PC-9 (cell line): Measurements from ENCODE around the gene ADSS1. TPM values are rescaled to one million over a fixed set of nuclear protein-coding genes. Genes with fewer than 3 reads are reported as not detected.

Experiments
- BruUV-seq: library from RNA; stranded (reverse); fragments of 400-500 nt; replicated peaks from 2 replicates; lab custom pipeline; 2021; lab: Mats Ljungman, UMichigan
- CTCF ChIA-PET: fragments of 300-600 bp; sonication (Branson Sonifier 250); formaldehyde crosslinking; loops from one replicate; lab custom pipeline; 2022; ENCODE audit warnings: antibody characterized with exemption; lab: Charles Lee
- POLR2A ChIA-PET: fragments of 300-600 bp; sonication (Branson Sonifier 250); formaldehyde crosslinking; loops from one replicate; lab custom pipeline; 2022; ENCODE audit warnings: antibody characterized with exemption; ENCODE audit not compliant: unreplicated experiment; lab: Charles Lee
- DNase-seq, 2 experiments: peaks; one replicate each; pipeline versions ENCODE4 v3.0.0 to v3.0.0-alpha.2; 2015 to 2022; ENCODE audit warnings: mixed read lengths in 1 of 2
- H2AFZ ChIP-seq: fragments of 200-600 bp; sonication (generic); 2 replicates; pipeline ENCODE4 v1.8.1; 2017; ENCODE audit warnings: antibody characterized with exemption
- H3F3A ChIP-seq: fragments of 200-600 bp; sonication (generic); 2 replicates; pipeline ENCODE4 v1.8.1; 2017; ENCODE audit warnings: antibody characterized with exemption, mild to moderate bottlenecking, low read depth; ENCODE audit not compliant: insufficient read depth
- H3K27ac ChIP-seq: fragments of 200-600 bp; sonication (generic); 2 replicates; pipeline ENCODE4 v1.6.1; 2016; ENCODE audit warnings: mixed run types
- H3K27me3 ChIP-seq: fragments of 200-600 bp; sonication (generic); 2 replicates; pipeline ENCODE4 v1.6.1; 2016; ENCODE audit warnings: low read depth, mixed run types; ENCODE audit not compliant: insufficient read depth
- H3K36me3 ChIP-seq: fragments of 200-600 bp; sonication (generic); 2 replicates; pipeline ENCODE4 v1.6.1; 2016; ENCODE audit warnings: low read depth, mixed run types
- H3K4me1 ChIP-seq: fragments of 200-600 bp; sonication (generic); replicated peaks from 2 replicates; pipeline ENCODE4 v1.6.1; 2016; ENCODE audit warnings: mixed run types; ENCODE audit not compliant: insufficient read depth
- H3K4me2 ChIP-seq: fragments of 200-600 bp; sonication (generic); 2 replicates; pipeline ENCODE4 v1.6.1; 2017; ENCODE audit warnings: mixed run types
- H3K4me3 ChIP-seq: fragments of 200-600 bp; sonication (generic); 2 replicates; pipeline ENCODE4 v1.6.1; 2016; ENCODE audit warnings: mixed run types
- H3K79me2 ChIP-seq: fragments of 200-600 bp; sonication (generic); 2 replicates; pipeline ENCODE4 v1.6.1; 2017; ENCODE audit warnings: low read depth, mixed run types
- H3K9me2 ChIP-seq: fragments of 200-600 bp; sonication (generic); 2 replicates; pipeline ENCODE4 v1.8.1; 2017; ENCODE audit warnings: mild to moderate bottlenecking; ENCODE audit not compliant: insufficient read depth
- H3K9me3 ChIP-seq: fragments of 200-600 bp; sonication (generic); 2 replicates; pipeline ENCODE4 v1.8.1; 2016; ENCODE audit warnings: low read depth; ENCODE audit not compliant: insufficient read depth
- H4K20me1 ChIP-seq: fragments of 200-600 bp; sonication (generic); 2 replicates; pipeline ENCODE4 v1.8.1; 2017; ENCODE audit not compliant: insufficient read depth
- EZH2 ChIP-seq: fragments of 200-600 bp; sonication (generic); IDR thresholded peaks from 2 replicates; pipeline ENCODE4 v1.8.0; 2017; ENCODE audit warnings: antibody characterized with exemption, low read depth
- intact Hi-C: fragments of 100-400 bp; cut with micrococcal nuclease; formaldehyde crosslinking; loops from one replicate; pipeline ENCODE4 v1.10.0; 2022; ENCODE audit not compliant: unreplicated experiment
- total RNA-seq: library from RNA; stranded (reverse); gene quantifications from 2 replicates; pipeline ENCODE4 v1.2.3, GENCODE V29; 2021
- TF ChIP-seq, protein P1 (sequence below): fragments of 200-600 bp; sonication (generic); conservative IDR thresholded peaks from 2 replicates; pipeline ENCODE4 v1.6.1; 2017; ENCODE audit warnings: mixed run types, antibody characterized with exemption, mild to moderate bottlenecking, moderate library complexity

The ADSS1 gene
- total RNA-seq, 1 experiment from 2014 or later: 5.8 TPM

- CTCF ChIA-PET: interaction anchor here (0.6 kb wide), 1 partner anchor 37 kb away, joined by 3 read pairs; no protein-coding TSS in a partner anchor
- Histone ChIP-seq H4K20me1 (no peaks in the 10 kb centered on the region), H3K27ac (no peak overlapping the region), H3K4me1 (no peaks in the 10 kb centered on the region), H3K9me2 (no peaks in the 10 kb centered on the region), H3K27me3 (no peaks in the 10 kb centered on the region), H3K36me3 (no peaks in the 10 kb centered on the region), H3K4me3 (no peak overlapping the region), H3K79me2 (no peaks in the 10 kb centered on the region), H3K9me3 (no peaks in the 10 kb centered on the region), H3K4me2 (no peak overlapping the region), H2AFZ (no peak overlapping the region), H3F3A (peaks cover under 1% of the 10 kb centered on the region; the same call in 1 of the 2 replicates)
- no TSS peak for BruUV-seq
- POLR2A ChIA-PET: no interaction called here
- no peak for DNase-seq
- intact Hi-C loops: no loop called here
- TF ChIP-seq, protein P1, sequence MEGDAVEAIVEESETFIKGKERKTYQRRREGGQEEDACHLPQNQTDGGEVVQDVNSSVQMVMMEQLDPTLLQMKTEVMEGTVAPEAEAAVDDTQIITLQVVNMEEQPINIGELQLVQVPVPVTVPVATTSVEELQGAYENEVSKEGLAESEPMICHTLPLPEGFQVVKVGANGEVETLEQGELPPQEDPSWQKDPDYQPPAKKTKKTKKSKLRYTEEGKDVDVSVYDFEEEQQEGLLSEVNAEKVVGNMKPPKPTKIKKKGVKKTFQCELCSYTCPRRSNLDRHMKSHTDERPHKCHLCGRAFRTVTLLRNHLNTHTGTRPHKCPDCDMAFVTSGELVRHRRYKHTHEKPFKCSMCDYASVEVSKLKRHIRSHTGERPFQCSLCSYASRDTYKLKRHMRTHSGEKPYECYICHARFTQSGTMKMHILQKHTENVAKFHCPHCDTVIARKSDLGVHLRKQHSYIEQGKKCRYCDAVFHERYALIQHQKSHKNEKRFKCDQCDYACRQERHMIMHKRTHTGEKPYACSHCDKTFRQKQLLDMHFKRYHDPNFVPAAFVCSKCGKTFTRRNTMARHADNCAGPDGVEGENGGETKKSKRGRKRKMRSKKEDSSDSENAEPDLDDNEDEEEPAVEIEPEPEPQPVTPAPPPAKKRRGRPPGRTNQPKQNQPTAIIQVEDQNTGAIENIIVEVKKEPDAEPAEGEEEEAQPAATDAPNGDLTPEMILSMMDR: no peak
- no peak for TF ChIP-seq EZH2
Observed at GRCh38 chr14:104714681-104715080, 9.3 kb upstream of the ADSS1 start.

DNA sequence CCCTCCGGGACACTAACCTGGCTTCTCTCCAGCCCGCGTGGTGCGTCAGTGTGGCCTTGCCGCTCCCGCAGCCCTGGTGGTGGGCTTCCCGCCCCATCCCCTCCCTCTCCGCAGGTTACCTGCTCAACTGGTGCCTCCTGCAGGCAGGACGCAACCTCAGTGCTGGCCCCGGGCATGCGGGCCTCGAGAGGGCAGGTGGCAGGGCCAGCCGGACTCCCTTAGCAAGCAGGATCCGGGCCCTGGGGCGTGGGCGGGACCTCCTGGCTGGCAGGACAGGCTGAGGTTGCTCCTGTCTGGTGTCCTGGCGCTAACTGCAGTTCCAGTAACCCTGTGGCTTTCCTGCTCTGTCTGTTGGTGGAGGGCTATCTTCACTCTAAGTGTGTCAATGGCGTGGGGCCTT is 8.6 kb upstream of the ADSS1 start:
- Histone ChIP-seq H3K4me1 (no peaks in the 10 kb centered on the region), H3F3A (peaks cover 4% of the 10 kb centered on the region; the same call in 1 of the 2 replicates), H3K27ac (no peak overlapping the region), H3K4me2 (no peak overlapping the region), H4K20me1 (no peaks in the 10 kb centered on the region), H3K36me3 (no peaks in the 10 kb centered on the region), H3K9me3 (no peaks in the 10 kb centered on the region), H3K79me2 (no peaks in the 10 kb centered on the region), H3K27me3 (no peaks in the 10 kb centered on the region), H3K4me3 (no peak overlapping the region), H2AFZ (no peak overlapping the region), H3K9me2 (no peaks in the 10 kb centered on the region)
- ChIA-PET CTCF (interaction anchor here (0.6 kb wide), 1 partner anchor 38 kb away, joined by 3 read pairs; no protein-coding TSS in a partner anchor), POLR2A (no interaction called here)
- peak in 1 of 2 experiments; percentile 34 for DNase-seq
- TF ChIP-seq EZH2: no peak
- TF ChIP-seq, protein P1: no peak
- intact Hi-C loops: no loop called here
- no TSS peak for BruUV-seq

DNA sequence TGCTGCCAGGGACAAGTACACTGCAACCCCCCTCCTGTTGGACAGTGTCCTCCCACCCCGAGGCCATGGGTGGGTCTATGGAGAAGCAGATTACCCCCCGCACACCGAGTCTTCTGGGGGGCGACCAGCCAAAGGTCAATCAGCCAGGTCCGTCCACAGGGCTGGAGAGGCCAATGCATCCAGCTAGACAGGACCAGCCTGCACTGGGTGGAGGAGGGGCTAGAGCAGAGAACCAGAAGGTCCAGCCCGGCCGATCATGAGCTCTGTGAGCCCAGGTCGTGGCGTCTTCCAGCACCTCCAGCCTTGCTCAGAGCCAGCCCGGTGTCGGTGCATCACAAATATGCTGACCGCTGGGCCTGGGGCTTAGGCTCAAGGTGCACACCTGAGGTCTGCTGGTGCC is 8.2 kb upstream of the ADSS1 start:
- no peak overlapping the region for H3K4me2 ChIP-seq
- H2AFZ ChIP-seq: no peak overlapping the region
- H3K4me1 ChIP-seq: no peaks in the 10 kb centered on the region
- no peaks in the 10 kb centered on the region for H3K9me3 ChIP-seq
- peaks cover 4% of the 10 kb centered on the region; the same call in 1 of the 2 replicates for H3F3A ChIP-seq
- H3K4me3 ChIP-seq: no peak overlapping the region
- H3K9me2 ChIP-seq: no peaks in the 10 kb centered on the region
- H3K79me2 ChIP-seq: no peaks in the 10 kb centered on the region
- intact Hi-C loops: no loop called here
- no peak for TF ChIP-seq EZH2
- TF ChIP-seq, protein P1: no peak
- ChIA-PET CTCF (no interaction called here), POLR2A (no interaction called here)
- no peaks in the 10 kb centered on the region for H3K36me3 ChIP-seq
- H3K27ac ChIP-seq: no peak overlapping the region
- H4K20me1 ChIP-seq: no peaks in the 10 kb centered on the region
- no peaks in the 10 kb centered on the region for H3K27me3 ChIP-seq
- BruUV-seq: no TSS peak
- DNase-seq: no peak
